GM12891 (cell line): ENCODE results near the gene DCP2.

Source experiments
- PAX5 ChIP-seq: IDR thresholded peaks from 2 replicates; pipeline ENCODE4 v1.6.1; 2011; ENCODE audit warnings: low read length, moderate library complexity, mild to moderate bottlenecking; ENCODE audit not compliant: insufficient read depth, severe bottlenecking
- POLR2A ChIP-seq: IDR thresholded peaks from 2 replicates; pipeline ENCODE4 v1.6.1; 2011; ENCODE audit warnings: low read depth, low read length, control low read depth
- POLR2AphosphoS5 ChIP-seq: IDR thresholded peaks from 2 replicates; pipeline ENCODE4 v1.6.1; 2011; ENCODE audit warnings: low read depth, low read length, control low read depth
- SPI1 ChIP-seq: IDR thresholded peaks from 2 replicates; pipeline ENCODE4 v1.6.1; 2011; ENCODE audit warnings: low read depth, low read length, control low read depth
- TAF1 ChIP-seq: IDR thresholded peaks from 2 replicates; pipeline ENCODE4 v1.6.1; 2011; ENCODE audit warnings: low read depth, low read length, control low read depth

DNA sequence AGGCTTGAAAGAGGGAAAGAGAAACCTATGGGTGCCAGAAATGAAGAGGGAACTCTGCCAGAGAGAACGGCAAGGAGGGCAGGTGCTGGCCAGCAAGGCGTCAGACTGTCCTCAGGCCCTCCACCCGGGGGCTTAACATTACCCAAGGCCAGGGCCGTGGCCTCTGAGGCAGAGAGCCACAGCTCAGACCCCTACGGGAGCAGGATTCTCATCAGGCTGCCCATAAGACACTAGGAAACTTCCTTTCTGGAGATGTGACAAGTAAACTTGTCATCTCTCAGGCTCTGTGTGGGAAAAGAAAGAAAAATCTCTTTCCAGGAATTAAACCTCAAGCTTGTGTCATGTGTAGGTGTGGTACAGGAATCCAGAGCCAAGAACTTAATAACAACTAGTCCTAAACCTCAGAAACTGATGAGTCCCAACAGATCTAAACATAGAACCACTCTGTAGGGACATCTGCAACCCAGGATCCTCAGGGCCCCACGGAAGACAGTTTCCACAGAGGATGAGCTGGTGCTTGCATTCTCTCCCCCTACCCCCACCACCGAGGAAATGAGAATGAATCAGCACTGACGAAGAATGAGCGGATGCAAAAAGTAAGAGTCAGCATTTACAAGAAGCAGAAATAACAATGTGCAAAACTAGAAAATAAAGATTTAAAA, 74.3 kb downstream of the DCP2 start:
- TF ChIP-seq POLR2A = no peak
- TF ChIP-seq POLR2AphosphoS5 = no peak
- TF ChIP-seq TAF1 = no peak
- TF ChIP-seq PAX5 = no peak
- no peak for TF ChIP-seq SPI1
